Inferior parietal cortex (tissue), 1 donor: Measurements from ENCODE around the gene BIN1.
A peak's percentile ranks its signal among the peaks of the same experiment; 100 is the strongest.
"Not testable (repeated sequence)": the region's sequence is repeated elsewhere in the genome, so short reads cannot be mapped to it uniquely, and the experiment has no call there.

ENCODE experiments used
- DNase-seq: peaks from one replicate; pipeline ENCODE4 v3.0.0-alpha.2; 2016; ENCODE audit errors: extremely low spot score

The BIN1 gene

DNA sequence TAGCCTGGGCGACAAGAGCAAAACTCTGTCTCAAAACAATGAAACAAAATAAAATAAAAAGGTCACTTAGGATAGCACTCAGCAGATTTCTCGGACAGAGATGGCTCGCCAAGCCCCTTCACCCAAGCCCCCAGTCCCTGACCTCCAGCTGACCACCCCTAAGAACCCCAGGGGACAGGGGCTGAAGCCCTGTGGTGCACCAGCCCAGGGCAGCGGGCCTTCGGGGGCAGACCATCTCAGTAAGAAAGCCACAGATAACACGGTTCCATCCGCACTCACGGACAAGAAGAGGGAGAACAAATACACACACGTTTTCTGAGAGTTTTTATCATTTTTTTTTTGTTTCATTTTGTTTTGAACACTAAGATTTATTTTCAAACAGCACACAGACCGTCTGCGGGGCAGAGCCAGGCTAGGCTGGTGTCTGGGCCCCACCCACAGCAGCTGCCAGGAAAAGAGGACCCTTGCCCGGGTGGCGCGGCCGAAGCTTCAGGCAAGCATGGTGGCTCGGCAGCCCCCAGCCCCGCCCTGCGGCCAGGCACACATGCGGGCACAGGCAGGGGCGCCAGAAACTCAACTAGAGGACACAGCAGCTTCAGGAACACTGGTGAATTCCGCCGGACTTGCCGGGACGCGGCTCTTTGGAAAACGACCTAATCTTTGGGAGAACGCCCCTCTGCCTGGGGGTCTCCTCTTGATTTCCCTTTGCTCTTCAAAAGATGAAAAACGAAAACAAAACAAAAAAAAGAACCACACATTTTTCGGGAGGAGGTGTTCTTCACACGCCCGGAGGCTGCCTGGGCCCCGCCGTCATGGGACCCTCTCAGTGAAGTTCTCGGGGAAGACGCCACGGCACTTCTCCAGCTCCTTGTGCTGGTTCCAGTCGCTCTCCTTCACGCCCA, 59.0 kb downstream of the BIN1 start:
- DNase-seq: no peak

DNA sequence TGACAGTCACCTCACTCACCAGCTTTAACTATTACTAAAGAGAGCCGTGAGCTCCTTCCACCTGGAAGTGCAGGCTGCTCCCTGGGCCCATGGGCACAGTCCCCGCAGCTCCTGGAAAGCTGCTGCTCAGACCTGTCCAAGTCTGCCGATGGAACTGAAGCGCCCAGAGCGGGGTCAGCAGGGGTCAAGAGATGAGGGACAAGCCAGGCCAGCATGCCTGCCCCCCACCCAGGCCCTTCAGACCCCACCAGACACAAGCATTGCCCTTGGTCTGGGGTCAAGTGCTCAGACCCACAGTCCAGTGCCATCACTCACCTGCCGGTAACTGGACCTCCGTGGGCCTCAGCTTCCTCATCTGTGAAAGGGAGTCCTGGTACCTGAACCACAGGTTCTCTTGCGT, 59.9 kb downstream of the BIN1 start:
- no peak for DNase-seq

DNA sequence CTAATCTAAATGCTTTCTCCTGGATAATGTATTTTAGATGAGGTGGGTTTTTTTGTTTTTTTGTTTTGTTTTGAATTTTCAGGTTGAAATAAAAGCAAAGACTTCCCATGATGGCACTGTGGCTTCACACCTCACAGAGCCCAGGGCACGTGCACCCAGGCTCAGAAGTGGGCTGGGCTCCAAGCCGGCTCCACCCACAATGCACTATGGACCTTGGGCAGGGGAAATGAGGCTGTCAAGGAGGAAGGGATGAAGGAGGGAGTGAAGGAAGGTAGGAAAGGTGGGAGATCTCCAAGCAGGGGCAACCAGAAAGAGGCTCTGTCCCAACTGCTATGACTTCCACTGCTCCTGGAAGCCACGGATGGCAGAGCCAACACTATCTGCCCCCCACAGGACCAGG, 60.4 kb downstream of the BIN1 start:
- DNase-seq: no peak

DNA sequence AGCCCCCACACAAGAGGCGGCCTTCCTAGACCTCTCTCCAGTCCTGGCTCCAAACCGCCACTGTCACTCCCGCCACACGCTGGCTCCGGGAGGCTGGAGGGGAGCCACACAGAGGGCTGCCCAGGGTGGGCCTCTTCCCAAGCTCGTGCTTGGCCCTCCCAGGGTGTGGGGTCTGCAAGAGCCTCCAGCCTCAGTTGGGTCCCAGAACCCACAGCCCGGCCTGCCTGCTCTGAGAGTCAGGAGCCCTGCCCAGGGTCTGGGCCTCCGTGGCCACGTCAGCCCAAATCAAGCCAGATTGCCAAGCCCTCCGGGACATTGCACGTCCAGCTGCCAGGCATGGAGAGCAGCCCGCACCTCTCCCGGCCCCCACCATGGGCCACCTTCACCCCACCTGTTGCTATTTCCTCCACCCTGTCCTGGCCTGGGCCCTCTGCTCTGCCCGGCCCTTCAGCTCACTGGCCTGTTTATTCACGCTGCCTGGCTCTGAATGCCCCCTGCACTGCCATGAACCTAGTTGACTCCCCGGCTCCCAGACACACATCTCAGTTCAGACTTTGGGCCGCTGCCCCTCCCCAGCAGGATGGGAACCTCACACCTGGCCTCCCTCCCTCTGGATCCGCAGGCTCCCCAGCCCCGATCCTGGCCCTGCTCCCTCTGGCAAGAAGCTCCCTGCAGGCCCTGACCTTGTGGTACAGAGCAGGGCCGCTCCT, 61.0 kb downstream of the BIN1 start:
- no peak for DNase-seq

DNA sequence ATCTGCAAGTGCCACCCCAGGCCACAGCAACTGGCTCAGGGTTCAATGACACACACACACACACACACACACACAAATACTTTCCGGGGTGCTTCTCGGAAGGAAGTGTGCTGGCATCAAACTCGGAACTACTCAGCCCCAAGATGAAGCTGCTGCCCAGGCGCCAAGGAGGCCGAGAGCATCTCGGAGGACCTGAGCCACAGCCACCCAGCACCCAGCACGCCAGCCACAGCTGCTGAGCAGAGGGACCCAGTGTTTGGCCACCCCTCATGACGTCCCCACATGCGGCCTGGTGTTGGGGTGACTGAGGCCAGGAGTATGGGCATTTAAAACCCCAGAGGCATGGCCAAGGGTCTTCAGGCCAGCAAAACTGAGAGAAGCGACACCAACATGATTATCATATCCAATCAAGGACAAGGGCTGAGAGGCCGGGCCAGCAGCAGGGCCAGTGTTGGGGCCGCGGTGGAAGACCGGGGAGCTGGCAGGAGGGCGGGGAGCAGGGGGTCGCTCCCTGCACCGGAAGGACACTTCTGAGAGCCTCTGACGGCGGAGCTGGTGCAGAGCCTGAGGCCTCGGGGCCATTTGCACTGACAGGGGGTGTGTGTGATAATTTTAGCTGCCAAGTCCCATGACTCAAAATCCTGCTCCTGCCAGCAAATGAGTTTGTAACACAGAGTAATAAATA, 61.8 kb downstream of the BIN1 start:
- DNase-seq: no peak

DNA sequence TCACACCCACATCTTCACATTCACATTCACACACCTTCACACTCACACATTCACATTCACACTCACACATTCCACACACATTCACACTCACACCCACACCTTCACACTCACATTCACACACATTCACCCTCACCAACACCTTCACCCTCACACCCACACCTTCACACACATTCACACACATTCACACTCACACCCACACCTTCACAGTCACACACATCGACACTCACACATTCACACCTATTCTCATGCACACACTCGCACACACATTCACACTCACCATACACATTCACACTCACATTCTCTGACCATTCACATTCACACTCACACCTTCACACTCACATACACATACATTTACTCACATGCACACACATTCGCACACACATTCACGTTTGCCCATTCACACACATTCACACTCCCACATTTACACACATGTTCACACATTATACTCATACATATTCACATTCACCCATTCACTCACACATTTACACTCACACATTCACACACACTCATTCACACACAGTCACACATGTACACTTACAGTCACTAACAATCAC, 62.7 kb downstream of the BIN1 start:
- DNase-seq: no peak

DNA sequence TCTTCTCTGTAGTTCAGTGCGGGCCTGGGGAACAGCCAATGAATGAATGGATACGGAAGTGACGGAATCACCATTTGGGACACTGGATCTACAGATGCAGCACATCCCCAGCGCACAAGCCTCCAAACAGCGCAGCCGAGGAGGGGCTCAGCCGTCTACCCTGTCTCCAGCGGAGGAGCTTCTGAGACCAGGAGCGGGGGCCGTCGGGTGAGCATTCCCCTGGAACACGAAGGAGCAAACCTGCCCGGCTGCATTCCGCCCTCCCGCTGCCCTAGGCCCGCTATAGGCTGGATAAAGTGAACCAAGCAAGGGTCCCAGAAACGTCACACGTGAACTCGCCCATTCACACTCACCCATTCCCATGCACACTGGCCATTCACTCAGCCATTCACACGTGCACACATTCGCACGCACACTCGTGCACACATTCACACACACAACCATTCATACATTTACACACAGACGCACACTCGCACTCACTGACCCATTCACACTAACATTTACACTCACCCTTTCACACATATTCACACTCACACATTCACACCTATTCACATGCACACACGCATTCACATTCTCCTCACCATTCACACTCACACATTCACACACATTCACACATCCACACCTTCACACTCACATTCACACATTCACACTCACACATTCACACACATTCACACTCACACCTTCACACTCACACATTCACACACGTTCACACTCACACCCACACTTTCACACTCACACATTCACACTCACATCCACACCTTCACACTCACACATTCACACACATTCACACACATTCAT, 63.4 kb downstream of the BIN1 start:
- no peak for DNase-seq

DNA sequence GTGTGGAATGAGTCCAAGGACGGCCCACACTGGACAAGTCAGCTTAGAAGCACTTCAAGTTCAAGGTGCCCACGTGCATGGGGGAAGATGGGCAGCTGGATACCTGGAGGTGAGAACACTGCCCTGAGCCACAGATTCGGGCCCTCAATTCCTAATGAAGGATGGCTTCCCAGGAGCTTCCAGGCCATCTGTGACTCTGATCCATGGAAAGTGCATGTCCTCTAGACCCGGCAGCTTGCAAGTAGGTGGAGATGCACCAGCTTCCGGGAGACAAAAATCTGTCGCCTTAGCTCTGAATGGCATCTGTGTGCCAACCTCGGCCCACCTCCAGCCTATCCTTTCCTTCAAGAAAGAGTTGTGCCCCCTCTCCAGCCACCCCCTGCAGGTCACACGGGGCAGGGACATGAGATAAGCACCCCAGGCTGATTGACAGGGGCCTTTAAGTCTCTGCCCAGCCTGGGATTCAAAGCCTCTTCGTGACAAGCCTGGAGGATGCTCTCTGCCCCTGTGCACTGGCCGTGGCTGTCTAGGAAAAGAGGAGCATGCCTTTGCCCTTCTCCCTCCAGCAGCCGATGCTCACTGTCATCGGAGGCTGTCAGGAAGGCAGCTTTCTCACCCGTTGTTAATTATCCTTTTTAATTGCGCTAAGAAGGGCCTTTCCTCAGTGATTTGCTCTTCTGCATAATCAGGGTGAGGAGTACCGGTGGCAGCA, 65.5 kb downstream of the BIN1 start:
- DNase-seq: no peak

DNA sequence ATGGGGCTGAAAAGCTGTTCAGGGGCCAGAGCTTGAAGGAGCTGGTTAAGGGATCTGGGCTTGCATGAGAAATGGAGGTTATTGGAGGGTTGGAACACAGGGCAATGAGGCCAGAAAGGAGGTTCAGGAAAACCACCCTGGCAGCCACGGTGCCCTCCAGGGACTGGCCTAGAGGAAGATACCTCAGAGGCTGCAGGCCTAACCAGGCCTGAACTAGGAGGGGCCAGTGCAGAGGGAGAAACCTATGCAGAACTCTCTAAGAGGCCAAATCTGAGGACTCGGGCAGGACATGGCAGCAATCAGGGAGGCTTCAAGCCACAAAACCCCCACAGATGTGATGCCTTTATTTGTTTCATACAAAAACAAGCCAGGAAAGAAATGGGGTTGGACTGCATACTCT, 66.8 kb downstream of the BIN1 start:
- DNase-seq: no peak

DNA sequence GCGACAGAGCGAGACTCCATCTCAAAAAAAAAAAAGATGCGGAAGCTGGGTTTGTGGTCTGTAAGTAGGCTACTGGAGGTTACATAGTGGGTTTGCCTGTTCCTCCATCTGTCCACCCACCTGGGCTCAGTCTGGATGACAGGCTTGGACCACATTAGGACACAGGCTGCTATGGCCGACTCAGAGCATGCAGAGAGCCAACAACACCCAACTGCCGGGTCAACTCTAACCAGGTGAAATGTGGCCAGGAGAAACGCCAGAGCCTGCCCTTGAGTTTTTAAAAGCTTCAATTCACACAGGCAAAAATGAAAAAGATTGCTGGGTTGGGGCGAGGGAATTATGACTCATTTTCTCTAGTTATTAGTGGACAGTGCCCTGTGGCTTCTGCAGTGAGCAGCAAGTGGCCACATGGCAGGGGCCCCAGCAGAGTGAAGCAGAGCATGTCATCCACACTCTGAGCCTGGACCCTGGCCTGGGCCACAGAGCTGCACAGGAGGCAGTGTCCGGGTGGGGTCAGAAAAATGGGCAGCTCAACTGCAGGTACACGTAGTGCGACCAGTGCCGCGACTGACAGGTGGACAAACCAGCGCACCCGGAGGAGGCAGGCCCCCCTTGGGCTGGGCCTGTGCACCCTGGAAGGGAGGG, 67.4 kb downstream of the BIN1 start:
- DNase-seq: no peak

DNA sequence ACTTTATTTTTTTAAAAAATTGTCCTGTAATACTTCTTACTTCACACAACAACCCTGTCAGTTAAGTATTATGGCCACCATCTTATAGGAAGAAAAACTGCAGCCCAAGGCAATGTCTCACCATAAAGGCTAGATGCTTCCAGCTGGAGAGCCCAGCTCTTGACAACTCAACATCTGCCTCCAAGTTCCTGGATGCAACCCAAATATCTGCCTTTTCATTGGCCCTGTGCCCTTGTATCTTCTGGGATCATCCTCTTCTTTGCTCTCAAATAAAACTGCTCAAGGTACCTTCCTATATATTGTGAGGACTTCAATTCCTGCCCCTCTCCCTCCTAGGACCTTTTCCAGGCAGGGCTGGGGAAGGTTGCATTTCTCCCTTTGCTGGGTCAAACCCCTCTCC, 69.5 kb downstream of the BIN1 start:
- no peak for DNase-seq

DNA sequence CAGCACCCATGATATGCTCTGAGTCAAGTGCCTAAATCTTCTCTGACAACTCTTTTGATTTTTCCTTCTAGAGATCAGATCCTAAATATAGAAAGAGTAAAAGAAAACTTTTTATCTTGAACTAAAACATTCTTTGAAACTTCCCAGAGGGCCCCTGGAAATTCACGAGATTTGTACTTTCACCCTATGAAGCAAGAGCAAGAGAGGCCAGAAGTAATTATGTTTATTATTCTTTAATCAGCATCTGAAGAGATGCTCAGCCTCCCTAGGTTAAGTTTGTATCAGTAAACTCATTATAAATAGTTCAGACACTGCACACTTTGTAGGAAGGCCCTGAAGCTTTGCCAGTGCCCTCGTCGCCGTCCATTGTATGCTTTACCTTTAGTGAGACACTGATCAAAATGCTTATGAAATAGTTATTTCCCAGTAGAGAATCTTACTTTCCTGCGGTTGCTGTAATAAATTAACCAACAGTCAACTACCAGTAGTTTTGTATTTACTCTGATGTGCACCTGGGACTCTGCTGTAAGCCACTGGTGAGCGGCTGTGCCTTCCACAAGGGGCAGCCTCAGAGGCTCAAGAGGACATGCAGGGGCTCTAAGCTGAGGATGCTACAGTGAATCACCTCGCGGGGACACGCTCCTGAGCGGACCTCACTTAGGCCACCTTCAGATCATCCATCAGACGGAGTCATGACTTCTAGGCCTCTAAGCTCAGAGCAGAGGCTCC, 71.9 kb downstream of the BIN1 start:
- DNase-seq: no peak

DNA sequence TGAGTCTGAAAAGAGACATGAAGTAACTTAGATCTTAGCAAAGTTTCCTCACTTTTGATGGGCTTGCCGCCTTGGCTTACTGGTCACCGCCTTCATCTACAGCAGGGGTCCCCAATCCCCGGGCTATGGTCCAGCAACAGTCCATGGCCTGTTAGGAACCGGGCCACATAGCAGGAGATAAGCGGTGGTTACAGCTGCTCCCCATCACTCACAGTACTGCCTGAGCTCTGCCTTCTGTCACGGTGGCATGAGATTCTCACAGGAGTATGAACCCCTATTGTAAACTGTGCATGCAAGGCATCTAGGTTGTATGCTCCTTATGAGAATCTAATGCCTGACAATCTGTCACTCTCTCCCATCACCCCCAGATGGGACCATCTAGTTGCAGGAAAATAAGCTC, 72.9 kb downstream of the BIN1 start:
- DNase-seq: no peak

DNA sequence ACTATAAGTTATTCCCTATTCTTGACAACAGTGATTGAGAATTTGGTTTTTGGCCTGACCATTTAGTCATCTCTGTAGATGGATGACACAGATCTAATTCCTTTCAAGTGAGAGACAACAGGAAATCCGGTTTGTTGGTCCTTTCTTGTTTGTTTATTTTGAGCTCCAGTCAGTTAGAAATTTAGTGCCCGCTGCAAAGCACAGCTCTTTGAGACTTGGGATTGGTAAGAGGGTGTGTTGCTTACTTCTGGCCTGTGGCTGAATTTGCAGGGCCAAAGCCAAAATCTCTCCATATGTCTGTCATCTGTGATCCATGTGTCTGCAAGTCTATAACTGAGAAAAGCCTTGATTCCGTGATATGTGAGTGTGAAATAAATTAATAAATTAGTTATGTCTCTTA, 74.3 kb downstream of the BIN1 start:
- no peak for DNase-seq

DNA sequence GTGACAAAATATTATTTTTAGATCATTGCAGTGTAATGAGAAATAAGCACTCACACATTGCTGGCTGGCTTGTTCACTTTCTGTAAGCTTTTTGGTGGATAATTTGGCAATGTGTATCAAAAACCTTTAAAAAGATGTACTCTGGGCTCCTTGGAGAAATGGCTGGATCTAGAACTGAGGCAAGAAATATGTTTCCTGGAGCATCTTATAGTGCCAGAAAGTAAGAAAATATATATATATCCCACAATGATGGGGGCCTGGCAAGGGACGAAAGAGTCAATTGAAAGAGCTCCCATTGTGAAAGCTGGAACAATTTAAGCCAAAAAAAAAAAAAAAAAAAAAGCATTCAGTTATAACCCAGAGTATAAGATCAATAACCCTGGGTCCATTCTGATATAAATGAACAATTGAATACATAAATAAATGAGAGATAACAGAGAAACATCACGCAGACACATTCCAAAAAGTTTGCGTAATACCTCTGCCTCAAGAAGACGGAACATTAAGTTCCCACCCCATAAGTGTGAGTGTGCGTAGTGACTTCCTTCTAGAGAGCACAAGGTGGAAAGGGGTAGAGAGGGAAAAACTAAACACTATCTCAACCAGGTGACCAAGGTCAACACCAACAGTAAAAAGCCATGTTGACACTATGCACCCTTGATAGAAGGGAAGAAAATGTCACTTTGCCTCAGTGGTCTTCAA, 77.5 kb downstream of the BIN1 start:
- DNase-seq: no peak

DNA sequence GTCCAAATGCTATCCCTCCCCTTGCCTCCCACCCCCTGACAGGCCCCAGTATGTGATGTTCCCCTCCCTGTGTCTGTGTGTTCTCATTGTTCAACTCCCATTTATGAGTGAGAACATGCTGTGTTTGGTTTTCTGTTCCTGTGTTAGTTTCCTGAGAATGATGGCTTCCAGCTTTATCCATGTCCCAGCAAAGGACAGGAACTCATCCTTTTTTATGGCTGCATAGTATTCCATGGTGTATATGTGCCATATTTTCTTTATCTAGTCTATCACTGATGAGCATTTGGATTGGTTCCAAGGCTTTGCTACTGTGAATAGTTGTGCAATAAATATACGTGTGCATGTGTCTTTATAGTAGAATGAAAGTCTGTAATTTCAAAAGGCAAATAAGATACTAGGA, 78.2 kb downstream of the BIN1 start:
- DNase-seq: not testable (repeated sequence)

DNA sequence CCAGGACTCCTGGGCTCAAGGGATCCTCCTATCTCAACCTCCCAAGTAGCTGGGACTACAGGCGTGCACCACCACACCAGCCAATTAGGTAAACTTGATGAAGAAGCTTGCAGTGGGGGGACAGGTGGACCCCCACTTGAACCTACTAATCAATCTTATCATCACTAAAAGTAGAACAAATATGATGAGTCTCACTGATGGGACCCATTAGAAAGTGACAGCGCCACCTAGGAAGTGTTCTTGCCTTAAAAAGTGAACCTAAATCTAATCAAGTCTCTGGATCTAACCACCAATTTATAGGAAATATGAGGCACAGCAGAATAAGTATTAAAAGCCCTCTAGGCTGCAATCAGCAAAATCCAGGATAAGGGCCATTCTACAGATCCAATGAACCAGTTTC, 79.2 kb downstream of the BIN1 start:
- DNase-seq: no peak

DNA sequence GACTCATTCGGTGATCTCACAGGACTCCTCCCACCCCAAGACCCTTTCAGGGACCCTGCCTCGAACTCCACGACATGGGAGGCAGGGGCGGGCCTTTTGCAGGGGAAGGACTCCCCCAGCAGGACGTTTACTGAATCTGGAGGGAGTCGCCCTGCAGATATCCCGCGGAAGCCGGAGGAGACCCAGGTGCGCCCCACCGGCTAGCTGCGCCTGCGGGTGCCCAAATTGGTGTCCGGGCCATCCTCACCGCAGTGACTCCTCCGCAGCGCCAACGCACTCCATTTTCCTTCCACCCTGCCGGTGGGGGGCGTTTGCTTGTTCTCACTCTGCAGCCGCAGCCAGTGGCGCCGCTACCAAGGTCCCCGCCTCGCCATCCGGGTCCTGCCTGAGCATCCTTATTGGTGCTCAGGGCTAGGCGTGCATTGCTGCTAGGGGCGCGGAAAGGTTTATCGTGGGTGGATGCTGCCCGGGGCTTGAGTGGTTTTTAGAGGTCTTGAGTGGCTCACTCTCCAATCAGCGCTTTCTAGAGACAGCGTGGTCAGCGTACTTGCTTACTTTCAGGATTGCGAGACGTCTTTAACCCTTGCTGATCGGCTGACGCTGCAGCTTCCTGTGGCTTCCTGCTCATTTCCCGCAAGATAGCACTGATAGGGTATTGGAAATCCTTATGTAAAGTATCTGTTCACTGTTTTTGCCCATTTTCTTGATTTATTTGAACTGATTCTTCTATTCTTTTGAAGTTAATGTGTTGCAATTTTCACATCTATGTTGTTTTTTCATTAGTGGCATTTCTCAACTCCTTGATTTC, 81.4 kb downstream of the BIN1 start:
- DNase-seq: peak; percentile 82
